GM12878 (cell line): ENCODE measurements around the gene RBM7. TPM values are rescaled to one million over a fixed set of nuclear protein-coding genes. Genes with fewer than 3 reads are reported as not detected.

Source experiments
- GABPA ChIP-seq: IDR thresholded peaks from 2 replicates; pipeline ENCODE4 v1.6.1; 2014; ENCODE audit warnings: antibody characterized with exemption, low read depth, mild to moderate bottlenecking, inconsistent platforms
- HCFC1 ChIP-seq: fragments of 150-350 bp; IDR thresholded peaks from 2 replicates; pipeline ENCODE4 v1.6.1; 2014; ENCODE audit warnings: low read length
- IKZF2 ChIP-seq, 2 experiments: fragments of 450-650 bp; IDR thresholded peaks; 2 replicates each; pipeline ENCODE4 v1.6.1; 2017; ENCODE audit warnings: mild to moderate bottlenecking in 2 of 2, moderate library complexity in 2 of 2
- KAT2A ChIP-seq: conservative IDR thresholded peaks from 2 replicates; pipeline ENCODE4 v1.6.1; 2011; ENCODE audit warnings: low read depth, low read length; ENCODE audit not compliant: control insufficient read depth
- MYB ChIP-seq: fragments of 150-350 bp; IDR thresholded peaks from 2 replicates; pipeline ENCODE4 v1.6.1; 2014; ENCODE audit warnings: mild to moderate bottlenecking, low read depth, low read length, borderline replicate concordance
- MYC ChIP-seq: IDR thresholded peaks from 2 replicates; pipeline ENCODE4 v1.6.1; 2011; ENCODE audit warnings: mild to moderate bottlenecking, low read length, moderate library complexity, inconsistent platforms; ENCODE audit not compliant: insufficient read depth, insufficient replicate concordance, insufficient read length, severe bottlenecking
- NBN ChIP-seq: fragments of 450-650 bp; IDR thresholded peaks from 2 replicates; pipeline ENCODE4 v1.6.1; 2016
- PBX3 ChIP-seq: IDR thresholded peaks from 2 replicates; pipeline ENCODE4 v1.6.1; 2011; ENCODE audit warnings: mild to moderate bottlenecking, low read depth, low read length, moderate library complexity; ENCODE audit not compliant: insufficient replicate concordance
- RCOR1 ChIP-seq: conservative IDR thresholded peaks from 2 replicates; pipeline ENCODE4 v1.6.1; 2012; ENCODE audit warnings: low read depth, low read length, improper control_type of control experiment
- SIN3A ChIP-seq: IDR thresholded peaks from 2 replicates; pipeline ENCODE4 v1.6.1; 2012; ENCODE audit warnings: low read depth, low read length, improper control_type of control experiment
- SMARCA5 ChIP-seq: fragments of 450-650 bp; IDR thresholded peaks from 2 replicates; pipeline ENCODE4 v1.6.1; 2017; ENCODE audit warnings: mild to moderate bottlenecking
- SPI1 ChIP-seq: IDR thresholded peaks from 2 replicates; pipeline ENCODE4 v1.6.1; 2011; ENCODE audit warnings: low read depth, mild to moderate bottlenecking, low read length, moderate library complexity, borderline replicate concordance; ENCODE audit not compliant: insufficient read depth
- SREBF1 ChIP-seq: IDR thresholded peaks from 2 replicates; pipeline ENCODE4 v1.6.1; 2012; ENCODE audit warnings: mild to moderate bottlenecking, low read length
- ZNF687 ChIP-seq: fragments of 450-650 bp; IDR thresholded peaks from 2 replicates; pipeline ENCODE4 v1.6.1; 2017; ENCODE audit warnings: mild to moderate bottlenecking, moderate library complexity
- polyA plus RNA-seq, 11 experiments: library from polyadenylated mRNA; depleted of rRNA in 4 of 11; unstranded in 6 of 11; stranded (reverse) in 5 of 11; fragments of >200 nt; fragmentation: Nextera tagmentation in 4 of 11; fragmentation: Illumina TruSeq in 1 of 11; extraction: Ambion mirVana in 4 of 11; extraction: Trizol in 1 of 11; gene quantifications; 1 replicate in 1 of 11; 2 replicates in 10 of 11; pipeline versions ENCODE4 v1.2.1 to v1.2.3, GENCODE V29; 2011 to 2016; ENCODE audit warnings: inconsistent platforms in 2 of 11, missing spikeins in 2 of 11, low read depth in 1 of 11
- total RNA-seq, 4 experiments: library from RNA; depleted of rRNA in 3 of 4; stranded (reverse); fragments of >200 nt in 3 of 4; fragmentation: Illumina TruSeq in 1 of 4; extraction: Trizol in 1 of 4; gene quantifications; 2 replicates each; pipeline versions ENCODE4 v1.2.1 to v1.2.3, GENCODE V29; 2013 to 2021
- TF ChIP-seq, protein P1 (sequence below): fragments of 450-650 bp; IDR thresholded peaks from 2 replicates; pipeline ENCODE4 v1.6.1; 2018; ENCODE audit warnings: mild to moderate bottlenecking, low read depth, moderate library complexity; ENCODE audit not compliant: partially characterized antibody
- TF ChIP-seq, protein P2 (sequence below): fragments of 450-650 bp; formaldehyde crosslinking; IDR thresholded peaks from 2 replicates; pipeline ENCODE4 v1.4.0; 2020; ENCODE audit warnings: mild to moderate bottlenecking, moderate library complexity

Gene RBM7
- total and polyA plus RNA-seq, 10 of the 15 experiments (the other 5 are each of a cell fraction or from before 2014, with no cell fraction given): 17.0 to 46.2 (median 26.0) TPM

DNA sequence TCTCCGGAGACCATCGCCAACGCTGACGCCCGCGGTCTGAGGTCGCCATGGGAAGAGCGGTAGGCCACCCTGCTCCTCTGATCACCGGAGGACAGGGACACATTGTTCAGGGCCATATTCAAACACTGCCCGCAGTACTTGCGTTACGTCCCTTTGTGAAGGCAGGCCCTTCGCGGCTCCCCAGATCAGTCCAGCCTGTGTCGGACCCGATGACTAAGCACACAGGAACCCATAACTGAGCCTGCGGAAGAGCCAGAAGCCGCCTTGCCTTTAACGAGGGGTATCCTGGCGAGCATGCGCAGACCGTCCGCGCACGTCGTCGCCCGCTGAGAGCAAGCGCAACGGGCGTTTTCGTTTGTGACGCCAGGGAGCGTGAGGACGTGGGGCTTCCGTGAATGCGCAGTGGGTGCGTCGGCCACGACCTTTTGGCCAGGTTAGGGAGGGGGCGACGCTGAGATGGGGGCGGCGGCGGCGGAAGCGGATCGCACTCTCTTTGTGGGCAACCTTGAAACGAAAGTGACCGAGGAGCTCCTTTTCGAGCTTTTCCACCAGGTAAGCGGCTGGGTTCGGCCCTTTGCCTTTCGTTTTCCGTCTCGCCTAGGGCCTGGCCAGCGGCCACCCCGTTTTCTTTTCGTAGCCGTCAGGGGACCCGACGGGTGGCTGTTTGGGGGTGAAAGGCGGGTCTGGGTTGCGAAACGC, at the start of gene RBM7, which contains the start of gene C11orf71 (continued):
- no peak; the same call in 1 of the 2 replicates for TF ChIP-seq HCFC1
- TF ChIP-seq RCOR1: no peak
- no peak for TF ChIP-seq GABPA
- peak; percentile 69; the same call in 1 of the 2 replicates for TF ChIP-seq SMARCA5
- TF ChIP-seq KAT2A: no peak
- peak in 1 of 2 experiments; percentile 31; a peak in 1 of 4 replicates for TF ChIP-seq IKZF2 (IDR thresholded peaks at IDR 0.05)
- TF ChIP-seq SIN3A: no peak; the same call in 1 of the 2 replicates
- TF ChIP-seq MYB: no peak
- TF ChIP-seq ZNF687: no peak; the same call in none of the 2 replicates
- no peak for TF ChIP-seq PBX3
- TF ChIP-seq SREBF1: peak; percentile 17
- peak; percentile 11 for TF ChIP-seq MYC
- peak; percentile 78 for TF ChIP-seq NBN
- 0 out of 2 replicates have a peak, but pooled peaks have one; percentile 30 for TF ChIP-seq SPI1
- TF ChIP-seq, protein P1, sequence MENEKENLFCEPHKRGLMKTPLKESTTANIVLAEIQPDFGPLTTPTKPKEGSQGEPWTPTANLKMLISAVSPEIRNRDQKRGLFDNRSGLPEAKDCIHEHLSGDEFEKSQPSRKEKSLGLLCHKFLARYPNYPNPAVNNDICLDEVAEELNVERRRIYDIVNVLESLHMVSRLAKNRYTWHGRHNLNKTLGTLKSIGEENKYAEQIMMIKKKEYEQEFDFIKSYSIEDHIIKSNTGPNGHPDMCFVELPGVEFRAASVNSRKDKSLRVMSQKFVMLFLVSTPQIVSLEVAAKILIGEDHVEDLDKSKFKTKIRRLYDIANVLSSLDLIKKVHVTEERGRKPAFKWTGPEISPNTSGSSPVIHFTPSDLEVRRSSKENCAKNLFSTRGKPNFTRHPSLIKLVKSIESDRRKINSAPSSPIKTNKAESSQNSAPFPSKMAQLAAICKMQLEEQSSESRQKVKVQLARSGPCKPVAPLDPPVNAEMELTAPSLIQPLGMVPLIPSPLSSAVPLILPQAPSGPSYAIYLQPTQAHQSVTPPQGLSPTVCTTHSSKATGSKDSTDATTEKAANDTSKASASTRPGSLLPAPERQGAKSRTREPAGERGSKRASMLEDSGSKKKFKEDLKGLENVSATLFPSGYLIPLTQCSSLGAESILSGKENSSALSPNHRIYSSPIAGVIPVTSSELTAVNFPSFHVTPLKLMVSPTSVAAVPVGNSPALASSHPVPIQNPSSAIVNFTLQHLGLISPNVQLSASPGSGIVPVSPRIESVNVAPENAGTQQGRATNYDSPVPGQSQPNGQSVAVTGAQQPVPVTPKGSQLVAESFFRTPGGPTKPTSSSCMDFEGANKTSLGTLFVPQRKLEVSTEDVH: no peak
- TF ChIP-seq, protein P2, sequence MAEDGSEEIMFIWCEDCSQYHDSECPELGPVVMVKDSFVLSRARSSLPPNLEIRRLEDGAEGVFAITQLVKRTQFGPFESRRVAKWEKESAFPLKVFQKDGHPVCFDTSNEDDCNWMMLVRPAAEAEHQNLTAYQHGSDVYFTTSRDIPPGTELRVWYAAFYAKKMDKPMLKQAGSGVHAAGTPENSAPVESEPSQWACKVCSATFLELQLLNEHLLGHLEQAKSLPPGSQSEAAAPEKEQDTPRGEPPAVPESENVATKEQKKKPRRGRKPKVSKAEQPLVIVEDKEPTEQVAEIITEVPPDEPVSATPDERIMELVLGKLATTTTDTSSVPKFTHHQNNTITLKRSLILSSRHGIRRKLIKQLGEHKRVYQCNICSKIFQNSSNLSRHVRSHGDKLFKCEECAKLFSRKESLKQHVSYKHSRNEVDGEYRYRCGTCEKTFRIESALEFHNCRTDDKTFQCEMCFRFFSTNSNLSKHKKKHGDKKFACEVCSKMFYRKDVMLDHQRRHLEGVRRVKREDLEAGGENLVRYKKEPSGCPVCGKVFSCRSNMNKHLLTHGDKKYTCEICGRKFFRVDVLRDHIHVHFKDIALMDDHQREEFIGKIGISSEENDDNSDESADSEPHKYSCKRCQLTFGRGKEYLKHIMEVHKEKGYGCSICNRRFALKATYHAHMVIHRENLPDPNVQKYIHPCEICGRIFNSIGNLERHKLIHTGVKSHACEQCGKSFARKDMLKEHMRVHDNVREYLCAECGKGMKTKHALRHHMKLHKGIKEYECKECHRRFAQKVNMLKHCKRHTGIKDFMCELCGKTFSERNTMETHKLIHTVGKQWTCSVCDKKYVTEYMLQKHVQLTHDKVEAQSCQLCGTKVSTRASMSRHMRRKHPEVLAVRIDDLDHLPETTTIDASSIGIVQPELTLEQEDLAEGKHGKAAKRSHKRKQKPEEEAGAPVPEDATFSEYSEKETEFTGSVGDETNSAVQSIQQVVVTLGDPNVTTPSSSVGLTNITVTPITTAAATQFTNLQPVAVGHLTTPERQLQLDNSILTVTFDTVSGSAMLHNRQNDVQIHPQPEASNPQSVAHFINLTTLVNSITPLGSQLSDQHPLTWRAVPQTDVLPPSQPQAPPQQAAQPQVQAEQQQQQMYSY (CRISPR knock-in tag): no peak
